Keratinocyte (primary cell): ENCODE measurements around the gene IFNAR1. TPM values are rescaled to one million over a fixed set of nuclear protein-coding genes. Genes with fewer than 3 reads are reported as not detected.

Source experiments
- DNase-seq: peaks from one replicate; pipeline ENCODE4 v3.0.0-alpha.2; 2011; ENCODE audit warnings: low read depth, missing footprints, low spot score
- FAIRE-seq: peaks from 2 replicates; lab custom pipeline; 2011; peaks lifted over from hg19 to GRCh38; lab: Jason Lieb, UNC
- H2AFZ ChIP-seq: 2 replicates; pipeline ENCODE4 v1.6.0; 2012; ENCODE audit warnings: low read length, control low read depth, inconsistent platforms; ENCODE audit not compliant: control insufficient read depth
- H3K27ac ChIP-seq: 2 replicates; pipeline ENCODE4 v1.5.1; 2011; ENCODE audit warnings: low read length; ENCODE audit not compliant: control insufficient read depth, insufficient read depth
- H3K27me3 ChIP-seq: 3 replicates; pipeline ENCODE4 v1.6.0; 2011; ENCODE audit warnings: low read length; ENCODE audit not compliant: control insufficient read depth, insufficient read depth; ENCODE audit errors: extremely low read depth
- H3K36me3 ChIP-seq, 2 experiments: 2 replicates in 1 of 2; 3 replicates in 1 of 2; pipeline ENCODE4 v1.5.1; 2011; ENCODE audit warnings: low read length in 2 of 2, mild to moderate bottlenecking in 1 of 2; ENCODE audit not compliant: control insufficient read depth in 2 of 2, insufficient read depth in 2 of 2; ENCODE audit errors: extremely low read depth in 1 of 2
- H3K4me1 ChIP-seq: 3 replicates; pipeline ENCODE4 v1.5.1; 2011; ENCODE audit warnings: low read length; ENCODE audit not compliant: control insufficient read depth, insufficient read depth; ENCODE audit errors: extremely low read depth
- H3K4me2 ChIP-seq: 3 replicates; pipeline ENCODE4 v1.6.0; 2011; ENCODE audit warnings: low read depth, low read length; ENCODE audit not compliant: control insufficient read depth, insufficient read depth; ENCODE audit errors: extremely low read depth
- H3K4me3 ChIP-seq, 3 experiments: fragments of 200-600 bp in 1 of 3; sonication (generic) in 1 of 3; 2 replicates in 2 of 3; 3 replicates in 1 of 3; pipeline ENCODE4 v1.5.1; 2011 to 2016; ENCODE audit warnings: low read length in 3 of 3, mild to moderate bottlenecking in 3 of 3, control low read depth in 2 of 3, inconsistent platforms in 1 of 3, low read depth in 1 of 3, mixed read lengths in 1 of 3, mixed run types in 1 of 3, moderate library complexity in 1 of 3; ENCODE audit not compliant: control insufficient read depth in 2 of 3, insufficient read depth in 2 of 3; ENCODE audit errors: extremely low read depth in 1 of 3
- H3K79me2 ChIP-seq: 2 replicates; pipeline ENCODE4 v1.6.0; 2012; ENCODE audit warnings: low read length; ENCODE audit not compliant: control insufficient read depth, insufficient read depth
- H3K9ac ChIP-seq: 3 replicates; pipeline ENCODE4 v1.6.0; 2011; ENCODE audit warnings: low read length; ENCODE audit not compliant: control insufficient read depth, insufficient read depth; ENCODE audit errors: extremely low read depth
- H3K9me1 ChIP-seq: 3 replicates; pipeline ENCODE4 v1.6.0; 2011; ENCODE audit warnings: low read length; ENCODE audit not compliant: control insufficient read depth, insufficient read depth; ENCODE audit errors: extremely low read depth
- H3K9me3 ChIP-seq: 2 replicates; pipeline ENCODE4 v1.5.1; 2012; ENCODE audit warnings: low read depth, low read length; ENCODE audit not compliant: control insufficient read depth
- H4K20me1 ChIP-seq: 3 replicates; pipeline ENCODE4 v1.6.0; 2011; ENCODE audit warnings: low read length; ENCODE audit not compliant: control insufficient read depth, insufficient read depth; ENCODE audit errors: extremely low read depth
- CTCF ChIP-seq, 3 experiments: IDR thresholded peaks in 1 of 3; conservative IDR thresholded peaks in 1 of 3; optimal IDR thresholded peaks in 1 of 3; 2 replicates in 2 of 3; 3 replicates in 1 of 3; pipeline versions ENCODE3 to v1.5.1; 2011; ENCODE audit warnings: low read length in 3 of 3, mild to moderate bottlenecking in 3 of 3, moderate library complexity in 2 of 3, control low read depth in 1 of 3, inconsistent platforms in 1 of 3; ENCODE audit not compliant: insufficient read depth in 2 of 3; ENCODE audit errors: extremely low read depth in 1 of 3
- EZH2 ChIP-seq: IDR thresholded peaks from one replicate; pipeline ENCODE4 v1.6.1; 2012; ENCODE audit warnings: inconsistent platforms, mild to moderate bottlenecking, low read length, moderate library complexity
- dilution Hi-C: fragments of 300-500 bp; cut with MboI; formaldehyde crosslinking; loops from one replicate; pipeline ENCODE4 v1.7.0; 2020; ENCODE audit warnings: low sequenced_read_pairs; ENCODE audit not compliant: extremely low pct_ligation_motif_present
- polyA plus RNA-seq, 5 experiments: library from polyadenylated mRNA; depleted of rRNA in 3 of 5; stranded (reverse) in 3 of 5; stranded (forward) in 1 of 5; unstranded in 1 of 5; fragments of >200 nt; gene quantifications; 1 replicate in 1 of 5; 2 replicates in 3 of 5; 3 replicates in 1 of 5; pipeline versions ENCODE4 v1.2.1 to v1.2.3, GENCODE V29; 2011 to 2012; ENCODE audit warnings: missing spikeins in 2 of 5, low read depth in 1 of 5, low replicate concordance in 1 of 5

Gene IFNAR1
- polyA plus RNA-seq, 1 donor (not counting 4 experiments of a cell fraction or from before 2014, with no cell fraction given): 12.6 TPM

GRCh38 chr21:33293811-33294216, 31.0 kb upstream of the IFNAR1 start:
- H3K27ac ChIP-seq: no peak overlapping the region
- H3K4me1 ChIP-seq: peaks cover 11% of the 10 kb centered on the region
- no peak for FAIRE-seq
- no peak for TF ChIP-seq EZH2
- H4K20me1 ChIP-seq: no peaks in the 10 kb centered on the region
- H3K9ac ChIP-seq: no peak overlapping the region
- H2AFZ ChIP-seq: no peak overlapping the region
- H3K79me2 ChIP-seq: no peaks in the 10 kb centered on the region
- dilution Hi-C loops: no loop called here
- no peaks in the 10 kb centered on the region for H3K9me3 ChIP-seq
- no peak overlapping the region for H3K4me3 ChIP-seq
- DNase-seq: no peak
- peak overlapping the region; percentile 30 for H3K4me2 ChIP-seq
- H3K9me1 ChIP-seq: no peaks in the 10 kb centered on the region
- H3K27me3 ChIP-seq: no peaks in the 10 kb centered on the region
- peaks cover 0 to 4% of the 10 kb centered on the region in 2 experiments for H3K36me3 ChIP-seq

GRCh38 chr21:33296156-33296555, 28.6 kb upstream of the IFNAR1 start:
- H3K4me1 ChIP-seq: peaks cover 28% of the 10 kb centered on the region
- peaks cover 0 to 2% of the 10 kb centered on the region in 2 experiments for H3K36me3 ChIP-seq
- TF ChIP-seq CTCF (optimal IDR thresholded peaks at IDR 0.05 in 1 of 3, IDR thresholded peaks at IDR 0.05 in 1 of 3, conservative IDR thresholded peaks at IDR 0.05 in 1 of 3; ENCODE audit: extremely low read depth in 1 of 3, insufficient read depth in 2 of 3, low read length in 3 of 3): no peak
- no peaks in the 10 kb centered on the region for H3K79me2 ChIP-seq
- DNase-seq (no peak), FAIRE-seq (no peak)
- H3K9me3 ChIP-seq: no peaks in the 10 kb centered on the region
- no peak overlapping the region for H3K9ac ChIP-seq
- H2AFZ ChIP-seq: no peak overlapping the region
- H3K4me3 ChIP-seq: no peak overlapping the region
- H3K27me3 ChIP-seq: no peaks in the 10 kb centered on the region
- no peaks in the 10 kb centered on the region for H3K9me1 ChIP-seq
- H4K20me1 ChIP-seq: no peaks in the 10 kb centered on the region
- dilution Hi-C loops: no loop called here
- H3K4me2 ChIP-seq: no peak overlapping the region
- no peak overlapping the region for H3K27ac ChIP-seq

GRCh38 chr21:33299181-33299752, 25.5 kb upstream of the IFNAR1 start:
- Histone ChIP-seq H3K79me2 (no peaks in the 10 kb centered on the region), H3K9ac (peak overlapping the region; percentile 28), H3K9me1 (no peaks in the 10 kb centered on the region), H3K27ac (peak overlapping the region; percentile 86), H4K20me1 (no peaks in the 10 kb centered on the region), H3K27me3 (no peaks in the 10 kb centered on the region), H3K9me3 (no peaks in the 10 kb centered on the region), H2AFZ (peak overlapping the region; percentile 82), H3K4me1 (peaks cover 32% of the 10 kb centered on the region), H3K4me3 (peak overlapping the region in 1 of 3 experiments; percentile 2), H3K36me3 (no peaks in the 10 kb centered on the region), H3K4me2 (peak overlapping the region; percentile 83)
- dilution Hi-C loops: no loop called here
- DNase-seq: peak; percentile 62
- TF ChIP-seq CTCF (optimal IDR thresholded peaks at IDR 0.05 in 1 of 3, IDR thresholded peaks at IDR 0.05 in 1 of 3, conservative IDR thresholded peaks at IDR 0.05 in 1 of 3; ENCODE audit: extremely low read depth in 1 of 3, insufficient read depth in 2 of 3, low read length in 3 of 3) (peak; percentile 46 to 61 (median 48)), EZH2 (no peak)
- FAIRE-seq: peak; percentile 78
